SKM-1 treated with dmso at 0.1 percent for 144 hours (cell line): Measurements from ENCODE around the gene RYR2.

ENCODE experiments used
- DNase-seq: peaks from one replicate; lab custom pipeline; 2025; ENCODE audit not compliant: unreplicated experiment; lab: John Stamatoyannopoulos, UW

The RYR2 gene

GRCh38 chr1:237187842-237188241, 145.9 kb downstream of the RYR2 start:
- no peak for DNase-seq

- no peak for DNase-seq
Measured at GRCh38 chr1:237191403-237191802, 149.4 kb downstream of the RYR2 start.

GRCh38 chr1:237197470-237198425, 155.8 kb downstream of the RYR2 start:
- DNase-seq: no peak

- no peak for DNase-seq
Measured at GRCh38 chr1:237199026-237199425, 157.0 kb downstream of the RYR2 start.

GRCh38 chr1:237201155-237201554, 159.2 kb downstream of the RYR2 start:
- no peak for DNase-seq

GRCh38 chr1:237204841-237205240, 162.9 kb downstream of the RYR2 start:
- no peak for DNase-seq

- no peak for DNase-seq
Measured at GRCh38 chr1:237205400-237206064, 163.5 kb downstream of the RYR2 start.

GRCh38 chr1:237206065-237206414, 164.1 kb downstream of the RYR2 start:
- DNase-seq: no peak

GRCh38 chr1:237211031-237211430, 169.0 kb downstream of the RYR2 start:
- DNase-seq: no peak

GRCh38 chr1:237211540-237211939, 169.6 kb downstream of the RYR2 start:
- no peak for DNase-seq

GRCh38 chr1:237219751-237220642, 178.0 kb downstream of the RYR2 start:
- DNase-seq: no peak

GRCh38 chr1:237223419-237223818, 181.4 kb downstream of the RYR2 start:
- no peak for DNase-seq

- DNase-seq: no peak
Measured at GRCh38 chr1:237226177-237226944, 184.4 kb downstream of the RYR2 start.

- no peak for DNase-seq
Measured at GRCh38 chr1:237227476-237227875, 185.5 kb downstream of the RYR2 start.

GRCh38 chr1:237228421-237228820, 186.4 kb downstream of the RYR2 start:
- no peak for DNase-seq

GRCh38 chr1:237229333-237229732, 187.3 kb downstream of the RYR2 start:
- DNase-seq: no peak

GRCh38 chr1:237232501-237232900, 190.5 kb downstream of the RYR2 start:
- DNase-seq: no peak

GRCh38 chr1:237235091-237235490, 193.1 kb downstream of the RYR2 start:
- no peak for DNase-seq

- DNase-seq: no peak
Measured at GRCh38 chr1:237237721-237238120, 195.7 kb downstream of the RYR2 start.

GRCh38 chr1:237239248-237239647, 197.3 kb downstream of the RYR2 start:
- no peak for DNase-seq

- no peak for DNase-seq
Measured at GRCh38 chr1:237241038-237241437, 199.1 kb downstream of the RYR2 start.
